GM23248 (cell line): Measurements from ENCODE around the gene ECI1.
"Not testable (repeated sequence)": the region's sequence is repeated elsewhere in the genome, so short reads cannot be mapped to it uniquely, and the experiment has no call there.

Experiments
- EZH2 ChIP-seq: fragments of 200-600 bp; sonication (generic); IDR thresholded peaks from 2 replicates; pipeline ENCODE4 v1.6.1; 2018; ENCODE audit warnings: antibody characterized with exemption, mild to moderate bottlenecking; ENCODE audit not compliant: insufficient read depth, poor library complexity, severe bottlenecking
- EZH2phosphoT487 ChIP-seq: fragments of 200-600 bp; sonication (generic); IDR thresholded peaks from 2 replicates; pipeline ENCODE4 v1.6.1; 2018; ENCODE audit warnings: antibody characterized with exemption, moderate library complexity, mild to moderate bottlenecking, low read depth; ENCODE audit not compliant: insufficient read depth

DNA sequence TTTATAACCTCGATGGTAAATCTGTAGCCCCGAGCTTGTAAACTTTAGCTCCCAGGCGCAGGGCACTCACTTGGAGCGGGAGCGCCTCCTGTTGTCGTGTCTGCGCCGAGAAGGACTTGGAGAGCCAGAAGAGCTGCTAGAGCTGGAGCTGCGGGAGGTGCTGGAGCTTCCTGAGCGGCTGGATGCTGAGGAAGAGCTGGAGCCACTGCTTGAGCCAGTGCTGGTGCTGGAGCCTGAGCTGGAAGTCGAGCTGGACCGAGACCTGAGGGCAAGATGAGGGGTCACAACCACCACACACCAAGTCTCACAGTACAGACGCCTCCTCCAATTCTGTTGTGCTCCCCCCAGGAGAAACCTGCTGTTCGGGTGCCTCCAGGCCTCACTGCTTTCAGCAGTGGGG, 11.6 kb upstream of the ECI1 start:
- not testable (repeated sequence) for TF ChIP-seq EZH2, EZH2phosphoT487
